Brain pericyte (primary cell): ENCODE results near the gene ACBD3.

Experiments used
- DNase-seq: peaks from one replicate; pipeline ENCODE4 v3.0.0-alpha.2; 2012; ENCODE audit warnings: low read depth, low spot score

Gene ACBD3

DNA sequence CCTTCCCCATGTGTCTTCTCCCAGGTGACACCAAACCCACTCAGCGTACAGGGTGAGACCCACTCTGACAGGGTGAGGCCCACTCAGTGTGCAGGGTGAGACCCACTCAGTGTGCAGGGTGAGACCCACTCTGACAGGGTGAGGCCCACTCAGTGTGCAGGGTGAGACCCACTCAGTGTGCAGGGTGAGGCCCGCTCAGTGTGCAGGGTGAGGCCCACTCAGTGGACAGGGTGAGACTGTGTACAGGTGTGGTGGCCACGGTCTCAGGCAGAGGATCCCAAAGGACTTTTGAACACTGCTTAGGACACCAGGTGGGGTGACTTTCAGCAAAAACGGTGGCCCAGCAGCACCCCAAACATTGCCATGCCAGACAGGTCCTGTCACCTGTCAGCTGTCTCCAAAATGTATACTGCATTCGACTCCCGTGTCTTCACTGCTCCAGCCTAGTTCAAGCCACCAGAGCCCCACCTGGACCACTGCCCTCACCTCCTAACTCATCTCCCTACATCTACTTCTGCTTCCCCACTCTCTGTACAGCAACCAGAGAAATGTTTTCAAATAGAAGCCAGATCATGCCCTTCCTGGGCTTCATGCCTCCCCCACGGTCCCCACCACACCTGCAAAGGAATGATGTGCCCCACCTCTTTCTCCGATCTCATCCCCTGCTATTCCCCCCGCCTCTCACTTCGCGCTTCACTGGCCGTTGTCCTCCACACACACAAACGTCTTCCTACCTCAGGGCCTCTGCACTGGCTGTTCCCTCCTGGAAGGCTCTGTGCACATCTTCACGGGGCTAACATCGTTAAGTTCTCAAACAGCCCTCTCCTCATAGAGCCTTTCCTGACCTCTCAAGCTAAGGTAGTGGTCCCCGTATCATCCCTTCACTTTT, 52.1 kb downstream of the ACBD3 start:
- no peak for DNase-seq

DNA sequence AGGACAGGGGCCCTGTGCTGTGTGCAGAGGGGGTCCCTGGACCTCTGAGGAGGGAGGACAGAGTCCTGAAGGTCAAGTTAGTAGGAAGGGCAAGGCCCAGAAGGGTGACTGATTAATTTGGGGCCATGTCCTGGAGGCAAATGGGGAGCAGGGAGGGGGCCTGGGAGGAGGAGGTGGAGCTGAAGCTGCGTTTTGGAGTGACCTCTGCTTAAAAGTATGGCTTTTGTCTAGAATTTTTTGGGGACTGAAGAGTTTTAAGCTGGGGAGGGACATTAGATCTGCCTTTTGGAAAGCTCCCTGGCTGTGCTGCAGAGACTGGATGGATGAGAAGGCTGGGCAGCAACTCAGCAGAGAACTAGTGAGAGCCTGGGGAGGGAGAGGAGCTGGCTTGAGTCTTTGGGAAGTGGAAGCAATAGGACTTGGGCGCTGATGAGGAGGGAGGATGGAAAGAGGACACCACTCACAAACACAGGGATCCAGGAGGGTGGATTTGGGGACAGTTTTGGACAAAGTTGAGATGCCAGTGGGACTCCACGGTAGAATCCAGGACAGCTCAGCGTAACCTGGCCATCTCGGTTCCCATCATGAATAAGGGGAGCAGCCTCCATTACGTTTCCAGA, 52.9 kb downstream of the ACBD3 start:
- DNase-seq: no peak

DNA sequence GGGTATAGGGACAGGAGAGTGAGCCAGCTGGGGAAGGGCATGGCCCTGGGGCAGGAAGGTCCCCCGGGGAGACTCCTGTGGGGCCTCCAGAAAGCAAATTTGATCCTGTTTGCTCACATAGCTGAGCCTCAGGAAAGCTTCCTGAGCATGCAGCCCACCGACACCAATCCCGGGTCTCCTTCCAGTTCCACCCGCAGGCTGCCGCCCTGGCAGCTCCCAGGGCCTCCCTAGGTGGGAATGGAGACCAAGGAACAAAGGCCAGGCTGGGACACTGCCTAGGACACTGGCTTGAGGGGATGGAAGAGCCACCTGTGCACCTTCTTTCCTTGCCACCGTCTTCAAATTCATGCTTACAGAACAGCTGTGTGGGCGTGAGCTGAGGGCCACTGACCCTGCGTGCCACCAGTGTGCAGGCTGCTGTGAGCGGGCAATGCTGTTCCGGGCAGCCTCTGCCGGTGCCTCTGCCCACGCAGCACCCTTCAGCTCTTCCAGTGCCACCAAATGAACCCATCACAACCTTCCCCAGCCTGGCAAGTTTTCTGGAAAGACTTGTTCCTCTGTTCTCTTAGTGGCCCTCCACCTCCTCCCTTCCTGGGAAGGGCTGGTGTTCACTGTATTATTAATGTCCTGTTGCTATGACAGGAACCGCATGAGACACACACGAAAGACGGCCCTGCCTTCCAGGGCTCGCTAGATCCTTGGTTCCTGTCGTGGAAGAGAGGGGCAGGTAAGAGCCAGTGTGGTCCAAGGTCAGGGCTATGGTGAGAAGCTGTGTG, 53.6 kb downstream of the ACBD3 start:
- DNase-seq: no peak

DNA sequence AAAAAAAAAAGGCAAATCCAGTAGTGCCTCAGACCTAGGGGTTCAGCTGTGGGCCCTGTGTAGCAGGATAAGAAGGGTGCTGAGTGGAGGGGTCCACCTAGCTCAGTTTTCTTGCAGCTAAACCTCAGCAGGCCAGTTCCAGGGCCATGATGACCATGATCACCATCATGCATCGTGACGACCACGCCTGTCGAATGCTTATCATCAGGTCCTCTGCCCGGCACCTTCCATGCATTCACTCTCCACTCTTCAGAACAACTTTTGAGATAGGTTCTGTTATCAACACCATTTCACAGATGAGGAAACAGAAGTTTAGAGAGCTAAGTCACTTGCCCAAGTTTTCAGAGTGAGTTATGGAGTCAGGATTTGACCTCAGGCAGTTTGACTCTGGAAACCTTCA, 54.9 kb downstream of the ACBD3 start:
- DNase-seq: no peak

DNA sequence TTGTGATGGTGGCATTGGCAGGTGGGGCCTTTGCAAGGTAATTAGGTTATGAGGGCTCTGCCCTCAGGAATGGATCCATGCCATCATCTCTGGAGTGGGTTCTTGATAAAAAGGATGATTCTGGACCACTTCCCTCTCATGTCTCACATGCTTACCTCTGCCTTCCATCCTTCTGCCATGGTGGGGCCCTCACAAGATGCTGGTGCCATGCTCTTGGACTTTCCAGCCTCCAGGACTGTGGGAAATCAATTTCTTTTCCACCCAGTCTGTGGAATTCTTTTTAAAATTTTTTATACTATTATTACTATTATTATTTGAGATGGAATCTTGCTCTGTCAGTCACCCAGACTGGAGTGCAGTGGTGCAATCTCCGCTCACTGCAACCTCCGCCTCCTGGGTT, 57.3 kb downstream of the ACBD3 start:
- no peak for DNase-seq

DNA sequence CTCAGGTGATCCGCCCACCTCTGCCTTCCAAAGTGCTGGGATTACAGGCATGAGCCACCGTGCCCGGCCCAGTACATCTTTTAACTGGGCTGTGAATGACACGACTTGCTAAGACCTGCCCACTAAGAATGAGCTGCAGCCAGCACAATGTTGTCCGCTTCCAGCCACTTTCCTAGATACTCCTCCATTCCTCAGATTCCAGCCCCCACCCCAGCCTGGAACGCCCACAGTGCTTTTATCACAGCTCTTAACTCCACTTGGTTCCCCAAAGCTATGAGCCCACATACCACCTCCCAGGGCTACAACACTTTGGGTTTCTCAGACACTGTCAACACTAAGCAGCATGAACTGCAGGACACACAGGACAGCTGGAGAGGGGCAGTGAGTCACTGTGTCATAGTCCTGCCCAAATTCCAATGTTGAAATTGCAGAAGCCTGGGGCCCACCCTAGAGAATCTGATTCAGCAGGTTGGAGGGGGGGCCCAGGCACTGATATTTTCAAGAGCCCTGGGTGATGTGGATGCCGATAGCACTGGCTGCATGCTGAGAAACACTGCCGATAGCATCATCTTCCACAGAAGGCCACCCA, 58.0 kb downstream of the ACBD3 start:
- no peak for DNase-seq

DNA sequence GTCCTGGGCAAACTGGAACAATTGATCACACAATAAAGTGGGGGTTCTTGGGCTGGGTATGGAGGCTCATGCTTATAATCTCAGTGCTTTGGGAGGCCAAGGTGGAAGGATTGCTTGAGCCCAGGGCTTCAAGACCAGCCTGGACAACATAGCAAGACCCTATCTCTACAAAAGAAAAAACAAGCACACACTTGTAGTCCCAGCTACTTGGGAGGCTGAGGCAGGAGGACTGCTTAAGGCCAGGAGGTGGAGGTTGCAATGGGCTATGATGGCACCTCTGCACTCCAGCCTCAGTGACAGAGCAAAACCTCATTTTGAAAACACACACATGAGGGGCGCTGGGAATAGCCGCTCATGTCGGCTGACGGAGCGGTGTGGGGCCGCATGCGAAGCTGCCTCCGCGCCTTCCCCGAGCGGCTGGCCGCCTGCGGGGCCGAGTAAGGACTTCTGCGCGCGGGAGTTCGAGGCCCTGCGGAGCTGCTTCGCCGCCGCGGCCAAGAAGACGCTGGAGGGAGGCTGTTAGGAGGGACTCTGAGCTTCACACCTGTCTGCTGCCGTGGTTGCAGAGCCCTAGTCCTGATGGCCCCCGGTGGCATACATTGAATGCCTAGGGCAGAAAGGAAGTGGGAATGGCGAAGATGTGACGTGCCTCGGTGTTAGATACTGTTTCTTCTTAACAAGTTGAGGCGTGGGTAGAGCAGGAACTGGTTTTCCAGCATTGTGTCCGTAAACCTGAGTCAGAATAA, 59.5 kb downstream of the ACBD3 start:
- DNase-seq: no peak

DNA sequence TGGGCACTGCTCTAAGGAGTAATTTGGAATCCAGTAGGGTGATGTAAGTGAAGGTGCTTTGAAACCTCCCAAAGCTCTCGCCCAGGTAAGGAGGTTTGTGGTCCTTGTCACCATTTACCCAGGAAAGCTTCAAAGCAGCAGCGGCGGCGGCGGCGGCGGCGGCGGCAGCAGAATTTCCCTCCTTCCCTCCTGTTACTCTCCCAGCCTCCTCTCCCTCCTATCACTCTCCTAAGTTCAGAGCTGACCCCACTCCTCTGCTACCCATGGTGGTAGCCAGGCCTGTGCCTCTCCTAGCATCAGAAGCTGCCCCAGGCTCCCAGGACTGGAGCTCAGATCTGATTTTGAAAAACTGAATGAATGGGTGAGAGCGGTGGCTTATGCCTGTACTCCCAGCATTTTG, 60.7 kb downstream of the ACBD3 start:
- no peak for DNase-seq

DNA sequence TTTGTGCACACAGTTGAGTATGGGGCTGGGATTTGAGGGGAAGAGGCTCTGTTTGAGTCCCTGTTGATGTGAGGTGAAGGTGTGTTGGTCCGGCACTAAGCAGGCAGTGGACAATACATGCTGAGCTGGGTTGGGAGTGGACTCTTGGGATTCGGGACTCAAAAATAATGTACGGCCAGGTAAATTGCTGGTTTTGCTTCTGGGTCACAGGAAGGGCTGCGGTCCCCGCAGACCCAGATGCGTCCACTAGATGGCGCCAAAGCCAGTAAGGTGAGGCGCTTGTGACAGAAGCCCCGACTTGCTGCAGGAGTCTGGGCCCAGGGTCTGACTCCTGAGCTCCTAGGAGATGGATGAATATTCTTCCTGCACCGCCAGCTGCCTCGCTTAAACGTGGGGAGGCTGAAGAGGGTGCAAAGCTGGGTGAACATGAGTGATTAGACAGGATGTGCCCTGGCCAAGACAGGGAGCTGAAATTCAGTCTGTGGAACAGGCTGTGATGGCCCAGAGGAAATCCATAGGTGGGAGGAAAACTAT, 61.4 kb downstream of the ACBD3 start:
- DNase-seq: no peak

DNA sequence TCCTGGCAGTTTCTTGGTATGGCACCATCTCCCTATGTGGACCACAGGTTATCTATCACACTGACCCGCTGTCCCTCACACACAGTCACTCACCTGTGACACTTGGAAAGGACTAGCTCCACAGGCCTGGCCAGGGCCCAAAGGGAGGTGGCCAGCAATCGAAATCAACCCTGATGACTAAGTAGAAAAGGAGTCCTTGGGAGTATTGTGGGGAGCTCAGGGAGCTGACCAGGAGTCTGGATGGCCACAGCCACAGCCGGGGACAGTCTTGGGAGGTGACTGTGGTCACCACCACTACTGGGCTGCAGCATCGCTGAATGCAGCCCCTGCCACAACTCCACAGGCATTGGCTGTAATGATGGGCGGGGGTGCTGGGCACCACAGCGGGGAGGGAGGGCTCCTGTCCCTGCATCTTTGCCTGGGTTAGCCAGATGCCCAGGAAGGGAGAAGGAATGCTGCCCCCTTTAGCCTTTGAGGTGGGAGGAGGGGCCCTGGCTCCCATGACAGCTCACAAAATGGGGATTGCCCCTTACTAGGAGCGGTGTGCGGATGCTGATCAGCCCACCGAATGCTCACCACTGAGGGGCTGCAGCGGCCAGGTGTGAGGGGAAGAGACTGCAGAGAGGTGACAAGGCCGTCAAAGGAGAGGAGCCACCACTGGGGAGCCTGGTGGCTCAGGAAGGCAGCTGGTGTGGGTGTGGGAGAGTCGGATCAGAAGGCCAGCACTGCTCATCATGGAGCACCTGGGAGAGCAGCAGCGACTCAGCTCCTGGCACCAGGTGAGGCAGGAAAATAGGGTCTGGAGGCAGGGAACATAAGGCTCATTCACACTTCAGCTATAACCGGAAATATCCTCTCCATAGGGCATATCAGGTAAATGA, 62.7 kb downstream of the ACBD3 start:
- no peak for DNase-seq

DNA sequence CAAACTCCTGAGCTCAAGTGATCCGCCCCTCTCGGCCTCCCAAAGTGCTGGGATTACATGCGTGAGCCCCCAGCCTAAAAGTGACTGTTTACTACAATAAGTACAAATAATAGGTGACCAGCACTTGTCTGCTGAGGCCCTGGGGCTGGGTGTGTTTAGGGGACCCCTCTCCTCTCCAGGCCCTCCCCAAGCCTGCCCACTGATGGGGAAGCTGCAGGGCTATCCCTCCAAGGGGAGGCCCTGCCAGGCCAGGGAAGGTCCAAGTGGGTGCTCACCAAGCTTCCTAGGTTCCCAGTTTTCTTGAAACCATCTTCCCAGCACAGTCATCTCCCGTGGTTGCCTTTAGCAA, 63.4 kb downstream of the ACBD3 start:
- DNase-seq: no peak

DNA sequence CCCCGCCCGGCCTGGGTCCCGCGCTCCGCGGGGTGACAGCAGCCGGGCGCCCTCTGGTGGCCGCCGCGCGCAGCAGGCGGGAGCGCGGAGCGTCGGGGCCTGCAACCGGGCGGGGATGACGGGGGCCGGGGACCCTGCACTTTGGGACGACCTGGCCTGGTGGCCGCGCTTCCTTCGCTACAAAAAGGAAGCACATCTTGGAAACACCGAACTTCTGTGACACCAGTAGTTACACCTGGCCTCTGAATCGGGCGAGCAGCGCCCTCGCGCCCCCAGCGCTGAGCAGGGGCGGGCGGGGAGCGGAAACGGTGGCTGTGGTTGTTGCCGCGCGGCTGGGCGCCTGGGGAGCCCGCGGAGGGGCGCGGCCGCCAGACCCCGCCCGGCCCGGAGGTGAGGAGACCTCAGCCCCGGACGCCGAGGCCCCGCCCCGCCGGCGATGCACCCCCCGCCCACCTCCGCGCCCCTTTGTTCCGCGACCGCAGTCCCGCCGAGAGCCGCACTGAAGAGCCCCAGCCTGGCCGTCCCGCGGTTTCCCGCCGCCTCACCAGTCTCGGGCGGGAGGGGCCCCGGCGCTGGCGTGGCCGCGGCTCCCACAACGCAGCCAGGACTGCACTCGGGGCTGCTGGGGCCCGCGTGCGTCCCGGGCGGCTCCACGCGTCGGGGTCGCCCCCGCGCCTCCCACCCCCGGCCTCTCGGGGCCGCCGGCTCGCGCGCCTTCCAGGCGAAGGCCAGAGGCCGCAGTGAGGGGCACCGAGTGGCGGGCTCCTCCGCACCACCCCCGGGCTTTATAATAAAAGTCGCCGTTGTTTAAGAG, 64.7 kb downstream of the ACBD3 start:
- DNase-seq: no peak

DNA sequence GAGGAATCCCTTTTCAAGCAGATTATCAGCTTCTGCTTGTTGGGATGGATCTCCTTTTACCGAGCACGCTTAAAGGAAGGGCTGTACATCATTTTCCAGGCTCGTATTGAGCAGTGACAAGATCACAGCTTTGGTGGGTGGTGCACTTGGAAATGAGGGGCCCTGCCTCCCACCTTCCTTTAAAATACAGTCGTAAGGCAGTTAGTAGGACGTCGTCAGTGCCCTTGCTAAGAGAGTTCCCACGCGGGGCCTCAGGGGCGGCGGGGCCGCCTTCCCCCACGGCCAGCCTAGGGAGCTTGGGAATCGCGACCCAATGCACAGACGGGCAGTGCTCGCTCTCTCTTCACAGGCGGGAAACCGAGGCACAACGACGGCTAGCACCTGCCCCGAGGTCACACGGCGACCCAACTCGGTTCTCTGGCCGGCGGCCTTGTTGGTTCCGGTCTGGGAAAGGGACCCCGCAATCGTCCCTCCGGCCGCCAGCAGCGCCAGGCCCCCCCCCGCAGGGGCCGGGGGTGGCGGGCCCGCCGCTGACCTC, 65.4 kb downstream of the ACBD3 start:
- DNase-seq: no peak

DNA sequence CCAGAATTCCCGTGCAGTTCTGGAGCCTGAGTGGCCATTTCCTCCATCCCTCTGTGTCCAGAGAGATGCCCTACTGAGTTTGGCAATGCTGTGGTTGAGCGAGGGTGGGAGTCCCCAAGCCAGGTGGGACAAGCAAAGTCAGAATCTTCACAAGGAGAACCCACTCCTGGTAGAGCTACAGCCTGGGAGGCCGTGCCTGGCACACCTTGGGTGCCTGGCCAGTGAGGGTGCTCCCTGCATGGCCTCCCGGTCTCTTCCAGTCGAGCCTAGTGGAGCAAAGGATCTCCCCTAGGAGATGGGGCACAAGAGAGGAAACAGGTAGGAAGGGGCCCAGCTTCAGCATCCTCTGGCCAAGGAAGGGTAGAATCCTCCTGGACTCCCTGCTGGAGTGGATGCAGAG, 66.1 kb downstream of the ACBD3 start:
- DNase-seq: no peak

DNA sequence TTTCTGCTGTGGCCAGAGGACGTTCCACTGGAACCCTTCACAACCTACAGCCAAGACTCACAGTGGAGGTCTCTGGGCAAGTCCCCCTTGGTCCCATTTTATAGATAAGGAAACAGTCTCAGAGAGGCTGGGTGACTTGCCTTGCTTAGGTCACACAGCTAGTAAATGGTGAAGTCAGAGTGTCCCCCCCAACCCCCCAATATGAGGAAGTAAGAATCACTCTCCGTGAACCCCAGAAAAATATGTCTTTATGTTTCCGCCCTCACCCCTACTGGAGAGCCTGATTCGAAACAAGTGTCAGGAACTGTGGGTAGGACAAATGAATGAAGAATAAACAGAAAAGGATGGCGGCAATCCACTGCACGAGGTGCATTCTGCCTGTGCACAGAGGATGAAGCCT, 67.4 kb downstream of the ACBD3 start:
- no peak for DNase-seq

DNA sequence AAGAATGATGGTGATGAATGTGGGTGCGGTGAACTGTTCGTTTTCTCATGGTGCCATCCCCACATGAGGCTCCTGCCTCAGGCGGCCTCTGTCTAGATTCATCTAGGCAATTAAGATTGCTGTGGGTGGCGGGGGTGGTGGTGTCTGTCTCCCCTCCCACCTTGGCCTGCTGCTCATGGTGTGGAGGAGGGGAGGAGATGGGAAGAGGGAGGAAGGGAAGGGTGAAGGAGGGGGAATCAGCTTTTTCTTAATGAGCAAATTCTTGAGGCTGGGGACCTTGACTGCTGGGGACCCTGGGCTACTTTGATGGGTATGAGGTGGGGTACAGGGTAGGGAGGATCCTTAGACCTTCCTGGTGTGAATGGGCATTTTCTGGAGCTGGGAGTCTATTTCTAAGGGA, 68.2 kb downstream of the ACBD3 start:
- no peak for DNase-seq

DNA sequence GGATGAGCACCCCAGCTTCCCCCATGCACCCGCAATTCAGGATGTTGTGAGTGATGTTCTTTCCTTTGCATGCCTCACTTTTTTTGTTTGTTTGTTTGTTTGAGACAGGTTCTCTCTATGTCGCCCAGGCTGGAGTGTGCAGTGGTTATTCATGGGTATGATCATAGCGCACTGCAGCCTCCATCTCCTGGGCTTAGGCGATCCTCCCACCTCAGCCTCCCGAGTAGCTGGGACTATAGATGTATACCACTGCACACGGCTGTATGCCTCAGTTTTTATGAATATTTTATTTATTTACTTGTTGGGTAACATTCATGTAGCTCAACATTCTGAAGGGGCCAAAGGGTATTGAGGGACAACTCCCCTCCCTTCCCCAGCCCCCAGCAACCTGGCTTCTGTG, 69.2 kb downstream of the ACBD3 start:
- DNase-seq: no peak

DNA sequence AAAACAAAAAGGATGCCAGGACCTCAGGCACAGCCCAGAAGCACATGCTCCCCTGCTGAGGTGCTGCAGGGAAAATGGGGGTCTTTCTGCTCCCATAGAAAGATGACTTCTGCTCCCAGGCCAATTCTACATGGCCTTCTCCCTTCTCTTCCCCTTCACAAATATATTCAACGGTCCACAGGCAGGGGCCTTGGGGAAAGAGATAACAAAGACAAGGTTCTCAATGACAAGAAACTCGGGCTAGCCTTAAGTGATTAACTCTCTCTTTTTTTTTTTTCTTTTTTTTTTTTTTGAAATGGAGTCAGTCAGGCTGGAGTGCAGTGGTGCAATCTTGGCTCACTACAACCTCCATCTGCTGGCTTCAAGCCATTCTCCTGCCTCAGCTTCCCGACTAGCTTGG, 69.9 kb downstream of the ACBD3 start:
- no peak for DNase-seq

DNA sequence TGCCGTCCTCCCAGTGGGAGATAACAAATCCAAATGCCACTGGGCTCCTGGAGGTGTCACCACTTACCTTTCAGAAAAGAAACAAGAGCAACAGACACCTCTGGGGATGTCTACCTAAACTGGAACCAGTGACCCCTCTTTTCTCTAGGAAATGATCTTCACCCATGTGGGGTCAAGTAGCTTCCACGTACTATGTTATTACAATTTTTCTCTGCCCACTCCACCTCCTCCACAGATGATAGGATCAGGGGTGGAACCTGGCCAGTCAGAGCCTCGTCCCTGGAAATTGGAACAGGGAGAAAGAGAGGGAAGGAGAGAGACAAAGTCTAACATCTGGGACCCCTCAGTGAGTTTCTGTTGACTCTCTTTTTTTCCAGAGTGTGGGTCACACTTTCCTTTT, 73.9 kb downstream of the ACBD3 start:
- DNase-seq: no peak
